ENCODE data around the gene C7orf57. TPM values are rescaled to one million over a fixed set of nuclear protein-coding genes. Genes with fewer than 3 reads are reported as not detected.
"Not testable (repeated sequence)": the region's sequence is repeated elsewhere in the genome, so short reads cannot be mapped to it uniquely, and the experiment has no call there.

The C7orf57 gene
- total RNA-seq = under 1 TPM; 0.71 to 0.90 TPM

DNA sequence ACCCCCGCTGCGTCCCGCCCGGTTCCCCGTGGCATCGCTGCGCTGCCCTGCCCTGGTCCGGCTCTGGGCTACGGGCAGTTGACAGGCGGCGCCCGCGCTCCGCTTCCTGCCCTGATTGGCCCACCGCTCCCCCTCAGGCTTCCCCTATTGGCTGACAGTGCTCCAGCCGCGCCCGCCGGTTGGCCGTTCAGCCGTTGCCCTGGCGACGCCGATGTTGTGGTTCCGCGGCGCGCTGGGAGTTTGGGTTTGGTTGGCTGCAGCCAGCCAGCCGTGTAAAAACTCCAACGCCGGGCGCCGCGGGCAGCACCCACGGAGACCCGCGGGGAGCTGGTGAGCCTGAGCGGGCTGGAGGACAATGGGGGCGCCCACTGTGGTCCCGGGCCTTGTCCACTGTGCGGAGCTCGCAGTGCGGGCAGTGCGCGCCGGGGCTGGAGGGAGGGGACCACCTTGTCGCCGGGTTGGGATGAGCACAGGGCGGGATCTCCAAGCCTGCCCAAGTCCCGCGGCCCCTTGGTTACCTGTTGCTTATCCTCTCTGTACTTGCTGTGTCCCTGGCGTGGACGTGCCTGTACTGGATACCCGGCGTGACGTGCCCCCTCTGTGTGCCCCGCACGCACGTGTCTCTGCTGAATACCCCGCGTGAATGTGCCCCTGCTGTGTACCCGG, at the start of gene C7orf57:
TSS of gene C7orf57 (plus strand) at position 243 of the 666 bp plus-strand sequence. CDS start 766 bp downstream, outside the sequence.
- intact Hi-C loops (cut with micrococcal nuclease) = loop anchor here (1.0 kb wide), 4 partner anchors 44 to 75 kb away; partner anchors contain the start of gene UPP1
- peaks cover 15% of the 10 kb centered on the region for H3K27me3 Mint-ChIP-seq
- H3K36me3 Mint-ChIP-seq = no peaks in the 10 kb centered on the region
- DNase-seq = peak; percentile 91
- H3K4me1 Mint-ChIP-seq (ENCODE audit: low read depth) = peaks cover 9% of the 10 kb centered on the region
- H3K27ac Mint-ChIP-seq = no peak within 1 kb of the TSS
- ChIA-PET POLR2A (no interaction called here), CTCF (interaction anchor here (2.1 to 3.6 kb wide), 2 partner anchors 50 to 74 kb away, joined by 7 to 19 read pairs; no protein-coding TSS in a partner anchor)
- no peaks in the 10 kb centered on the region for H3K9me3 Mint-ChIP-seq
- peak within 1 kb of the TSS; percentile 78 for H3K4me3 Mint-ChIP-seq

DNA sequence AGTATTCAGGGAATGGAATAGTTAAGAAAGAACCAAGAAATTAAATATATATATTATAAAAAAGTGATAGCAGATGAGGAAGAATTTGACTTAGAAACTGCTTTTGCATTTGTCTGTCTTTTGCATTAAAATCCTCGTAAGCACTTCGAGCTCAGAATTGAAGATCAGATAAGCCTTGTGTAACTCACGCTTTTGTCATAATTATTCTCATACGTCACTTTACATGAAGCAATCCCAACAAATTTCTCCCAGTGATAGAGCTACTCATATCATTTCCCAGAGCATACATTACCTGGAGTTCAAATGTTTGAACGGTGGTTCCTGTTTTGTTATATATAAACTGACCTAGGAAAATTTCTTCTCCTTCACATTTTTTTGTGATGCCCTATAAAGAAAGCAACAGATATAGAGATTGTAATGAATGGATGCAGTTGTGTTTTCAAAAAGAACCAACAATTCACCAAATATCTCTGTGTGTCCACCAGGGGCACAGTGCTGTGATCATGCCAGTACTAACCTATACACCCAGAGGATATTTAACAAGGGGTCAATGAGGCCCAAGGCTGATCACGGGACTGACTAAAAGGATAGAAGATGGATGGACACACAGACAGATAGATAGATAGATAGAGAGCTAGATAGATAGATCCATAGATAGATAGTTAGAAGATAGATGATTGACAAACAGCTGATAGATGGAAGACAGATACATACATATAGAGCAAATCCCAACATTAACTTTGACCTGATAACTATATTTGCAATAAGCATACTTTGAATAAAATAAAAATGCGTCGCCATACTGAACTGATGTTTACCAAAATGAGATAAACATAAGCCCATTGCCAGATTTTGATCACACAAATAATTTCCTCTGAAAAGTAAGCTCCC, 46.6 kb upstream of the C7orf57 start:
- POLR2A ChIA-PET = no interaction called here
- Mint-ChIP-seq H3K27me3 (no peaks in the 10 kb centered on the region), H3K27ac (no peak overlapping the region), H3K9me3 (peaks cover 2% of the 10 kb centered on the region), H3K4me1 (ENCODE audit: low read depth) (peaks cover 15% of the 10 kb centered on the region), H3K36me3 (no peaks in the 10 kb centered on the region), H3K4me3 (no peak overlapping the region)
- DNase-seq = no peak
- CTCF ChIA-PET = interaction anchor here (0.7 to 2.5 kb wide), 11 partner anchors 11 to 166 kb away, joined by 3 to 41 read pairs (median 4); no protein-coding TSS in a partner anchor
- intact Hi-C loops (cut with micrococcal nuclease) = no loop called here

DNA sequence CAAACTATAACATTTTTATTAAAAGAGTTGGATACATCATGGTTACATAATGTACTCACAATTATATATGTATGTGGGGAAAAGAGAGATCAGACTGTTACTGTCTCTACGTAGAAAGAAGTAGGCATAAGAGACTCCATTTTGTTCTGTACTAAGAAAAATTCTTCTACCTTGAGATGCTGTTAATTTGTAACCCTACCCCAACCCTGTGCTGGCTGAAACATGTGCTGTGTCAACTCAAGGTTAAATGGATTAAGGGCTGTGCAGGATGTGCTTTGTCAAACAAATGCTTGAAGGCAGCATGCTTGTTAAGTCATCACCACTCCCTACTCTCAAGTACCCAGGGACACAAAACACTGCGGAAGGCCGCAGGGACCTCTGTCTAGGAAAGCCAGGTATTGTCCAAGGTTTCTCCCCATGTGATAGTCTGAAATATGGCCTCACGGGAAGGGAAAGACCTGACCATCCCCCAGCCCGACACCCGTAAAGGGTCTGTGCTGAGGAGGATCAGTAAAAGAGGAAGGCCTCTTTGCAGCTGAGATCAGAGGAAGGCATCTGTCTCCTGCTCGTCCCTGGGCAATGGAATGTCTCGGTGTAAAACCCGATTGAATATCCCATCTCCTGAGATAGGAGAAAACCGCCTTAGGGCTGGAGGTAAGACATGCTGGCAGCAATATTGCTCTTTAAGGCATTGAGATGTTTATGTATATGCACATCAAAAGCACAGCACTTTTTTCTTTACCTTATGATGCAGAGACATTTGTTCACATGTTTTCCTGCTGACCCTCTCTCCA, 45.5 kb upstream of the C7orf57 start:
- H3K4me3 Mint-ChIP-seq, H3K9me3 Mint-ChIP-seq, H3K36me3 Mint-ChIP-seq, DNase-seq, H3K27ac Mint-ChIP-seq, H3K27me3 Mint-ChIP-seq: not testable (repeated sequence)
- intact Hi-C loops (cut with micrococcal nuclease) = loop anchor here (5.0 kb wide), 1 partner anchor 307 kb away; no protein-coding TSS in a partner anchor
- H3K4me1 Mint-ChIP-seq (ENCODE audit: low read depth) = peaks cover 15% of the 10 kb centered on the region
- ChIA-PET CTCF (interaction anchor here (0.7 to 2.6 kb wide), 9 partner anchors 21 to 138 kb away, joined by 3 to 62 read pairs (median 4); no protein-coding TSS in a partner anchor), POLR2A (interaction anchor here (1.8 kb wide), 1 partner anchor 95 kb away, joined by 6 read pairs; no protein-coding TSS in a partner anchor)

DNA sequence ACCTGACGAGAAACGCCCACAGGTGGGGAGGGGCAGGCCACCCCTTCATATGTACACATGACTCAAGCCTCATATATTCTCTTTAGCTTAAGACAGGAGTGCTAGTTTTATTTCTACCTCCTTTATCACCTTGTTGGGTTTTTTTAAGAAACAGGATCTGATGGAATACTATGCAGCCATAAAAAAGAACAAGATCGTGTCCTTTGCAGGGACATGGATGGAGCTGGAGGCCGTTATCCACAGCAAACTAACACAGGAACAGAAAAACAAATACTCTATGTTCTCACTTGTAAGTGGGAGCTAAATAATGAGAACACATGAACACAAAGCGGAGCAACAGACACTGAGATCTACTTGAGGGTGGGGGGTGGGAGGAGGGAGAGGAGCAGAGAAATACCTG, 44.8 kb upstream of the C7orf57 start:
- Mint-ChIP-seq H3K36me3 (no peaks in the 10 kb centered on the region), H3K27ac (no peak overlapping the region), H3K27me3 (no peaks in the 10 kb centered on the region), H3K4me3 (no peak overlapping the region), H3K9me3 (peaks cover 2% of the 10 kb centered on the region), H3K4me1 (ENCODE audit: low read depth) (peaks cover 15% of the 10 kb centered on the region)
- no peak for DNase-seq
- ChIA-PET CTCF (interaction anchor here (1.6 to 2.6 kb wide), 4 partner anchors 11 to 119 kb away, joined by 6 to 62 read pairs (median 18); partner anchors contain the start of genes HUS1 and UPP1), POLR2A (interaction anchor here (1.8 kb wide), 2 partner anchors 94 to 120 kb away, joined by 6 to 8 read pairs; no protein-coding TSS in a partner anchor)
- intact Hi-C loops (cut with micrococcal nuclease) = loop anchor here (5.0 kb wide), 1 partner anchor 307 kb away; no protein-coding TSS in a partner anchor

DNA sequence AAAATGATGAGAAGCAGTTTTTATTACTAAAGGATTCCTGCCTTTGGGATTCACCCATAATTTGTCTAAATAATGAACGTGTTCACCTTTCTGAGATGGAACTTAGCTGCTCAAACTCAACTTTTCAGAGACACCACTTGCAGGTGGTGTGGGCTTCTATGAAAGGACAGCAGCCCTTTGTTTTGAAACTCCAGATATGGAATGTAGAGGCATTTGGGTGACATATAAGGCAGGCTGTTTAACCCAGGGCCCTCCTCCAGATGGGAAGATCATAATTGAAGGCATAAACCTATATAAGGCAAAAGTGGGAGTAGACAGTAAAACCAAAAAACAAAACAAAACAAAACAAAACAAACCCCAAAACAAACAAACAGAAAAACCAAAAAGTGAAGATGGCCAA, 44.1 kb upstream of the C7orf57 start:
- POLR2A ChIA-PET = interaction anchor here (1.2 to 1.8 kb wide), 3 partner anchors 94 to 119 kb away, joined by 5 to 8 read pairs (median 6); partner anchors contain the start of gene UPP1
- H3K36me3 Mint-ChIP-seq = no peaks in the 10 kb centered on the region

DNA sequence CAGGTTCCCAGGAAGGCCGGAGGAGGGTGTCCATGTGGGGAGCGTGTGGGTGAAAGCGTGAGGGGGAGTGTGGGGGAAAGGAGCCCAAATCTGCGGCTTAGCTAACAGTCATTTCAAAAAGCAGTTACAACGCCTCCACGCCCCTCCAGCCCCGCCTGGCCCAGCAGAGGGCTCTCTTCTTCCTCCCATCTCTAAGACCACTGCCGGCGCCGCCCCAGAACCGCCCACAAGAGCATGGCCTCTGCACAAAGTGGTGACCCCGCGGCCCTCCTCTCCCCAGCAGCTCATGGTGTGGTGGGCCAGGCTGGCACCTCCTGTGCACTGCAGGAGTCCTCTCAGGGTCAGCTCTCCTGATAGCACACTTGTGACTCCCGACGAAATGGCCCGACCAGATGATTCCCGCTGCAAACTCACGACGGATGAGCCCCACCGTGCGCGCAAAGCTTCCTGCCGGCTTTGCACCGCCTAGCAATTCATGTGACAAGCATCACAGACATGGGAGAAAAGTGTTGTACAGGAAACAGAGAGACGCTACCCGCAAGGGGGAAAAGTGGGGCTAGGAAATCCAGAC, 43.5 kb upstream of the C7orf57 start:
- DNase-seq = peak; percentile 93
- intact Hi-C loops (cut with micrococcal nuclease) = loop anchor here (1.0 to 5.0 kb wide), 6 partner anchors 13 to 305 kb away; partner anchors contain the start of genes C7orf57 and HUS1
- peaks cover 15% of the 10 kb centered on the region for H3K4me1 Mint-ChIP-seq (ENCODE audit: low read depth)
- H3K9me3 Mint-ChIP-seq = peaks cover 2% of the 10 kb centered on the region
- ChIA-PET CTCF (interaction anchor here (0.5 to 2.6 kb wide), 21 partner anchors 9 to 123 kb away, joined by 3 to 62 read pairs (median 4); partner anchors contain the start of genes HUS1 and UPP1), POLR2A (interaction anchor here (1.2 to 1.8 kb wide), 3 partner anchors 93 to 118 kb away, joined by 5 to 8 read pairs (median 6); partner anchors contain the start of gene UPP1)
- H3K4me3 Mint-ChIP-seq = peak overlapping the region; percentile 87
- H3K27ac Mint-ChIP-seq = peak overlapping the region; percentile 86
- no peaks in the 10 kb centered on the region for H3K27me3 Mint-ChIP-seq
- H3K36me3 Mint-ChIP-seq = no peaks in the 10 kb centered on the region

More for the DNA sequence above, 44.1 kb upstream of the C7orf57 start:
- CTCF ChIA-PET = interaction anchor here (0.5 to 2.6 kb wide), 19 partner anchors 9 to 123 kb away, joined by 3 to 62 read pairs (median 4); partner anchors contain the start of genes HUS1 and UPP1
- Mint-ChIP-seq H3K9me3 (peaks cover 2% of the 10 kb centered on the region), H3K27me3 (no peaks in the 10 kb centered on the region), H3K4me3 (peak overlapping the region; percentile 87), H3K4me1 (ENCODE audit: low read depth) (peaks cover 15% of the 10 kb centered on the region), H3K27ac (peak overlapping the region; percentile 86)
- intact Hi-C loops (cut with micrococcal nuclease) = loop anchor here (1.0 to 5.0 kb wide), 6 partner anchors 12 to 306 kb away; partner anchors contain the start of genes C7orf57 and HUS1
- DNase-seq = no peak

DNA sequence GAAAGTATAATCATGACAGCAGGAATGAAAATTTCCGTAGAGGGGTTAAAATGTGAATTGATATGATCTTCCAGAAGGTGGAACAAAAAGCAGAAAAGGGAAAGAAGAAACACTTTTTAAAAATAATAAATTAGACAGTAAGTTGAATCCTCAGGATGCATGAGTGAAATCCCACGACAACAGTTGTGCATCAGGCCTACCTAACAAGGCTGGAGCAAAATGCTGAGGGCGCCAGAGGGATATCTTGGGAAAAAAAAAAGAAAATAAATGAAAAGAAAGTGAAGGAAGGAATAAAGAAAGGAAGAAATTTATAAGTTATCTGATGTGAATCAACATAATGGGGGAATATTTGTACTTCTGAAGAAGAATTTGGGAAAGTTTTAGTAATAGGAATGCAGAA, 42.9 kb upstream of the C7orf57 start:
- intact Hi-C loops (cut with micrococcal nuclease) = loop anchor here (5.0 kb wide), 1 partner anchor 305 kb away; no protein-coding TSS in a partner anchor
- Mint-ChIP-seq H3K9me3 (peaks cover 2% of the 10 kb centered on the region), H3K27ac (peak overlapping the region; percentile 86), H3K36me3 (no peaks in the 10 kb centered on the region), H3K4me1 (ENCODE audit: low read depth) (peaks cover 15% of the 10 kb centered on the region), H3K4me3 (peak overlapping the region; percentile 87), H3K27me3 (no peaks in the 10 kb centered on the region)
- ChIA-PET CTCF (interaction anchor here (0.6 to 2.6 kb wide), 15 partner anchors 10 to 121 kb away, joined by 3 to 62 read pairs (median 6); partner anchors contain the start of genes HUS1 and UPP1), POLR2A (interaction anchor here (1.2 to 1.8 kb wide), 2 partner anchors 96 to 118 kb away, joined by 5 to 8 read pairs; partner anchors contain the start of gene UPP1)
- DNase-seq = no peak

DNA sequence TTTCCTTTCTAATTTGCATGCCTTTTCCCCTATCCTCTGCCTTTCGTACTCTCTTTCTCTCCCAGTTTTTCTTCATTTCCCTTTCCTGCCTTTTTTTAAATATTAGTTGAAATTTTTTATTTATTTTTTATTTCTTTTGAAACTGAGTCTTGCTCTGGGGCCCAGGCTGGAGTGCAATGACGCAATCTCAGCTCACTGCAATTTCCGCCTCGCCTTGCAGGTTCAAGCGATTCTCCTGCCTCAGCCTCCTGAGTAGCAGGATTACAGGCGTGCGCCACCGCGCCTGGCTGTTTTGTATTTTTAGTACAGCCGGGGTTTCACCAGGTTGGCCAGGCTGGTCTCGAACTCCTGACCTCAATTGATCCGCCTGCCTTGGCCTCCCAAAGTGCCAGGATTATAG, 35.9 kb upstream of the C7orf57 start:
- Mint-ChIP-seq H3K36me3 (no peaks in the 10 kb centered on the region), H3K9me3 (no peaks in the 10 kb centered on the region), H3K4me1 (ENCODE audit: low read depth) (no peaks in the 10 kb centered on the region), H3K27ac (no peak overlapping the region), H3K27me3 (no peaks in the 10 kb centered on the region), H3K4me3 (no peak overlapping the region)
- DNase-seq = no peak
- intact Hi-C loops (cut with micrococcal nuclease) = no loop called here
- ChIA-PET POLR2A (no interaction called here), CTCF (interaction anchor here (1.8 kb wide), 1 partner anchor 111 kb away, joined by 6 read pairs; no protein-coding TSS in a partner anchor)

DNA sequence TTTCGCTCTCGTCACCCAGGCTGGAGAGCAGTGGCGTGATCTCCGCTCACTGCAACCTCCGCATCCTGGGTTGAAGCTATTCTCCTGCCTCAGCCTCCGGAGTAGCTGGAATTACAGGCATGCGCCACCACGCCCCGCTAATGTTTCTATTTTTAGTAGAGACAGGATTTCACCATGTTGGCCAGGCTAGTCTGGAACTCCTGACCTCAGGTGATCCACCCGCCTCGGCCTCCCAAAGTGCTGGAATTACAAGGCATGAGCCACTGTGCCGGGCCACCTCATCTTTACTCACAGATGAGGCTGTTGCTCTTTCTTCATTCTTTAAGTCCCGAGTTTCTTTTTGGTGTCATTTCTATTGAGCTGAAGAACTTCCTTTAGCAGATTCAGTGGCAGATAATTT, 35.2 kb upstream of the C7orf57 start:
- H3K4me3 Mint-ChIP-seq; H3K9me3 Mint-ChIP-seq; H3K36me3 Mint-ChIP-seq; POLR2A ChIA-PET; DNase-seq; H3K4me1 Mint-ChIP-seq (ENCODE audit: low read depth); H3K27me3 Mint-ChIP-seq; intact Hi-C loops (cut with micrococcal nuclease); H3K27ac Mint-ChIP-seq: not testable (repeated sequence)
- CTCF ChIA-PET = interaction anchor here (1.8 kb wide), 1 partner anchor 110 kb away, joined by 6 read pairs; no protein-coding TSS in a partner anchor

DNA sequence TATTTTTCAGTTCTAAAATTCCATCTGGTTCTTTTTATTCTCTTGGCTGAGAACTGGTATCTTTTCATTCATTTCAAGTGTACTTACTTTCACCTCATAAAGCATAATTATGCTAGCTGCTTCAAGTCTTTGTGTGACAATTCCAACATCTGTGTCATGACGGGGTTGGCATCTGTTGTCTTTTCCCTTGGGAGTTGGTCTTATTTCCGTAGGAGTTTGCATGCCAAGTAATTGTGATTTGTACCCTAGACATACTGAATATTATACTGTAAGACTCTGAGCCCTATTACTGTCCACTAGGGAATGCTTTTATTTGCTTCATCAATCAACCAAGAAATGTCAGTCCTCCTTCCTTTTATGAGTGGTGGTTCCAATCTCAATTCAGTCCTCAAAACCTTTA, 31.3 kb upstream of the C7orf57 start:
- Mint-ChIP-seq H3K27me3 (no peaks in the 10 kb centered on the region), H3K4me1 (ENCODE audit: low read depth) (no peaks in the 10 kb centered on the region), H3K36me3 (no peaks in the 10 kb centered on the region), H3K9me3 (no peaks in the 10 kb centered on the region), H3K4me3 (no peak overlapping the region), H3K27ac (no peak overlapping the region)
- ChIA-PET CTCF (no interaction called here), POLR2A (no interaction called here)
- no peak for DNase-seq
- intact Hi-C loops (cut with micrococcal nuclease) = no loop called here
